ENCODE measurements around the gene ALOXE3. TPM values are rescaled to one million over a fixed set of nuclear protein-coding genes. Genes with fewer than 3 reads are reported as not detected.
A peak's percentile ranks its signal among the peaks of the same experiment; 100 is the strongest.

ALOXE3 gene
- polyA plus RNA-seq, 2 of the 4 experiments (the other 2 are of a cell fraction), result 0.35 to 0.40 TPM

DNA sequence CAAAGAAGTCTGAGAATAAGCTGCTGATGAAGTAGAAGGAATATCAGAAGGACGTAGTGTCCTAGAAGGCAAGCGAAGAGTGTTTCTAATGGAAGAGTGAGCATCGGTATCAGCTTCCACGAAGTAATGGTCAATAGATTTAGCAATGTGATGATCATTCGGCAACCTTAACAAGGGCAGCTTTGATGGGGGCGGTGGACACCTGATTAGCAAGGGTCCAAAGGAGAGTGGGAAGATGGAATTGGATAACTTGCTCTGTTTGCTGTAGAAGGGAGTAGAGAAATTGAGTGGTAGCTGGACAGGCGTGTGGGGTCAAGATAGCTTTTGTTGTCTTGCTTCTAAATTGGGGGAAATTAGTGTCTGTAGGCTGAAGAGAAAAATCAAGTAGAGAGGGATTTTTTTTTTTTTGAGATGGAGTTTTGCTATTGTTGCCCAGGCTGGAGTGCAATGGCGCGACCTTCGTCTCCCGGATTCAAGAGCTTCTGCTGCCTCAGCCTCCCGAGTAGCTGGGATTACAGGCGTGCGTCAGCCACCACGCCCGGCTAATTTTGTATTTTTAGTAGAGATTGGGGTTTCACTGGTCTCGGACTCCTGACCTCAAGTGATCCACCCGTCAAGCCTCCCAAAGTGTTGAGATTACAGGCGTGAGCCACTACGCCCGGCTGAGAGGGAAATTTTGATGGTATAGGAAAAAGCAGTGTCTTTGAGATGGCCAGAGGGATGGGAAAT is 19.5 kb upstream of the ALOXE3 start:
- Histone ChIP-seq H3K4me2 (peak overlapping the region; percentile 88), H3K27ac (peak overlapping the region; percentile 50 to 58; a peak in 5 of 6 replicates), H3K9me3 (no peaks in the 10 kb centered on the region), H3K4me1 (peaks cover 28% of the 10 kb centered on the region), H3K4me3 (peak overlapping the region; percentile 43)
- TF ChIP-seq CBX2 (IDR thresholded peaks at IDR 0.05; ENCODE audit: borderline replicate concordance, low read depth), result no peak
- TF ChIP-seq MAZ (IDR thresholded peaks at IDR 0.05; ENCODE audit: borderline replicate concordance, low read depth, low read length), result no peak
- CTCF ChIA-PET, result interaction anchor here (0.6 to 26.5 kb wide), 27 partner anchors 9 to 450 kb away, joined by 3 to 601 read pairs (median 5); partner anchors contain the start of genes ALOXE3, HES7, PER1 and TMEM107
- FAIRE-seq (no peak), DNase-seq (ENCODE audit: low read depth in 1 of 2, low spot score in 1 of 2) (no peak), ATAC-seq (no peak)
- 49% methylated on average over 21 of the region's 21 CpGs for WGBS (ENCODE audit: missing lambda C conversion rate)
- POLR2A ChIA-PET, result interaction anchor here (0.6 to 4.9 kb wide), 11 partner anchors 9 to 39 kb away, joined by 3 to 25 read pairs (median 3); partner anchors contain the start of genes HES7 and PER1

DNA sequence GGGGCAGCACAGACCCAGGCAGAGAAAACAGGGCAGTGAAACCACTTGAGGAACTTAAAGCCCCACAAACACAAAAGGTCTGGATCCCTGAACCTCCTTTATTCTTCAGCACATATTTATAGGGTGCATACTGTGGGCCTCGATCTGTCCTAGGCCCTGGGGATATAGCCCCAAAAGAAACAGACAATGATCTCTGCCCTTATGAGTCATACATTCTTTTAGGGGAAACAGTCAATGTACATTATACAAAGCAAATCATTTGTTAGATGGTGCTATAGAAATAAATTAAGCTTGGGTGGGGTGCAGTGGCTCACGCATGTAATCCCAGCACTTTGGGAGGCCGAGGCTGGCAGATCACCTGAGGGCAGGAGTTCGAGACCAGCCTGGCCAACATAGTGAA is 15.6 kb upstream of the ALOXE3 start:
- Histone ChIP-seq H3K4me3 (no peak overlapping the region), H3K27ac (peak overlapping the region; percentile 35 to 64; a peak in 5 of 6 replicates), H3K9me3 (no peaks in the 10 kb centered on the region), H3K4me2 (peak overlapping the region; percentile 16), H3K4me1 (peaks cover 30% of the 10 kb centered on the region)
- TF ChIP-seq FOSL2 (IDR thresholded peaks at IDR 0.05) (no peak), FOSL2 (CRISPR knock-in tag; IDR thresholded peaks at IDR 0.05) (peak; percentile 80), RARB (CRISPR knock-in tag; IDR thresholded peaks at IDR 0.05) (no peak), ZC3H11A (IDR thresholded peaks at IDR 0.05) (no peak)
- ChIA-PET CTCF (interaction anchor here (0.9 to 26.5 kb wide), 9 partner anchors 11 to 167 kb away, joined by 3 to 601 read pairs (median 4); partner anchors contain the start of genes ALOXE3, HES7, PER1 and VAMP2), POLR2A (interaction anchor here (1.0 to 1.2 kb wide), 4 partner anchors 10 to 39 kb away, joined by 3 to 4 read pairs (median 3); partner anchors contain the start of gene HES7)
- FAIRE-seq, result no peak
- no peak for DNase-seq (ENCODE audit: low read depth in 1 of 2, low spot score in 1 of 2)
- no peak for ATAC-seq
- WGBS (ENCODE audit: missing lambda C conversion rate), result 34% methylated on average over 4 of the region's 4 CpGs

DNA sequence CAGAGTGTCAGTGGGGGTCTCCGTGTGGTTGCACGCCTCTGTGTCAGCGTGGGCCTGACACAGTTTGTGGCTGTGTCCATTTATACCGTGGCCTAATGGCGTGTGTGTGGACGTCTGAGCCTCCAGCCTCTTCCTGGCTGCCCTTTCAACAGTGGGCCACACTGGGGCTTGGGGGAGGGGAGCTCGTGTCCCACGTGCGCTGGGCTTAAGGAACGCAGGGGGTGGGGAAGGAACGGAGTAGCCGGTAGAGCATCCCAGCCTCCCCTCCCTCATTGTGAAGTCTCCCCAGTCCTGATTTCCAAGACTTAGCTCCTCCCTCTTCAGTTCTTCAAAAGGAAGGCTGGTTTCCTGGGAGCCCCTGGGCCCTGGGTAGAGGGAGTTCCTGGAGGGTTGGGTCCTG is 15.1 kb upstream of the ALOXE3 start:
- POLR2A ChIA-PET, result interaction anchor here (1.0 to 1.2 kb wide), 3 partner anchors 9 to 40 kb away, joined by 3 to 4 read pairs (median 3); partner anchors contain the start of gene HES7

DNA sequence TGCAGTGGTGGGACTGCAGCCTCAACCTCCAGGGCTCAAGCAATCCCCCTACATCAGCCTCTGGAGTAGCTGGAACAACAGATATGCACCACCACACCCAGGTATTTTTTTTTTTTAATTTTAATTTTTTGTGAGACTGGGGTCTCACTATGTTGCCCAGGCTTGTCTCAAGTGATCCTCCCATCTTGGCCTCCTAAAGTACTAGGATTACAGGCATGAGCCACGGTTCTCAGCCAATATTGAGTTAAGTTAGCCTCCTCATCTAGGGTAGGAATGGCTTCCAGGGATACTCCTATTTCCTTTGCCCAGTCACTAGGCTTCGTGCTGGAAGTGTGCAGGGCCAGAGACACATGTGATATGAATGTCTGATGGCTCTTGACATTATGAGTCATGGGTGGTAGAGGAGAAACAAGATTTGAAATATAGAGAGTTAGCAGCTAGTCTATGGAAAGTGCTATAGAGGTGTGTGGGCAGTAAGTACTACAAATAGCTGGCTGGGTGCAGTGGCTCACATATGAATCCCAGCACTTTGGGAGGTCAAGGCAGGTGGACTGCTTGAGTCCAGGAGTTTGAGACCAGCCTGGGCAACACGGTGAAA is 13.6 kb upstream of the ALOXE3 start:
- FAIRE-seq (no peak), DNase-seq (ENCODE audit: low read depth in 1 of 2, low spot score in 1 of 2) (no peak), ATAC-seq (peak; percentile 15 to 64)
- TF ChIP-seq ZC3H11A (IDR thresholded peaks at IDR 0.05) (no peak), SREBF2 (IDR thresholded peaks at IDR 0.05) (no peak), FOSL2 (IDR thresholded peaks at IDR 0.05) (no peak), FOSL2 (CRISPR knock-in tag; IDR thresholded peaks at IDR 0.05) (peak; percentile 74), HOXB5 (CRISPR knock-in tag; IDR thresholded peaks at IDR 0.05) (no peak), BHLHE40 (IDR thresholded peaks at IDR 0.05; ENCODE audit: low read depth, low read length) (peak; percentile 51; the same call in 1 of the 2 replicates)
- TF ChIP-seq, protein P1, sequence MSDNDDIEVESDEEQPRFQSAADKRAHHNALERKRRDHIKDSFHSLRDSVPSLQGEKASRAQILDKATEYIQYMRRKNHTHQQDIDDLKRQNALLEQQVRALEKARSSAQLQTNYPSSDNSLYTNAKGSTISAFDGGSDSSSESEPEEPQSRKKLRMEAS (IDR thresholded peaks at IDR 0.05), result peak; percentile 59; the same call in 1 of the 2 replicates
- no peaks in the 10 kb centered on the region for H3K9me3 ChIP-seq
- ChIA-PET POLR2A (interaction anchor here (0.7 kb wide), 1 partner anchor 25 kb away, joined by 3 read pairs; no protein-coding TSS in a partner anchor), CTCF (interaction anchor here (0.8 to 26.5 kb wide), 6 partner anchors 9 to 90 kb away, joined by 3 to 601 read pairs (median 20); partner anchors contain the start of genes ALOXE3, BORCS6, HES7 and PER1)
- no peak overlapping the region for H3K4me2 ChIP-seq
- no peak overlapping the region for H3K4me3 ChIP-seq
- WGBS (ENCODE audit: missing lambda C conversion rate), result 41% methylated on average over 3 of the region's 3 CpGs
- peaks cover 22% of the 10 kb centered on the region for H3K4me1 ChIP-seq
- H3K27ac ChIP-seq, result no peak overlapping the region

More for the DNA sequence above, 15.1 kb upstream of the ALOXE3 start:
- no peak for TF ChIP-seq SREBF2 (IDR thresholded peaks at IDR 0.05)
- ATAC-seq (no peak; a peak in 3 of 6 replicates), DNase-seq (ENCODE audit: low read depth in 1 of 2, low spot score in 1 of 2) (no peak), FAIRE-seq (no peak)
- Histone ChIP-seq H3K4me3 (no peak overlapping the region), H3K27ac (peak overlapping the region; percentile 35 to 64; a peak in 5 of 6 replicates), H3K9me3 (no peaks in the 10 kb centered on the region), H3K4me1 (peaks cover 30% of the 10 kb centered on the region), H3K4me2 (peak overlapping the region; percentile 16; the same call in 2 of the 3 replicates)
- WGBS (ENCODE audit: missing lambda C conversion rate), result 79% methylated on average over 12 of the region's 12 CpGs
- CTCF ChIA-PET, result interaction anchor here (0.6 to 26.5 kb wide), 8 partner anchors 10 to 168 kb away, joined by 3 to 601 read pairs (median 4); partner anchors contain the start of genes ALOXE3, HES7, PER1 and VAMP2

DNA sequence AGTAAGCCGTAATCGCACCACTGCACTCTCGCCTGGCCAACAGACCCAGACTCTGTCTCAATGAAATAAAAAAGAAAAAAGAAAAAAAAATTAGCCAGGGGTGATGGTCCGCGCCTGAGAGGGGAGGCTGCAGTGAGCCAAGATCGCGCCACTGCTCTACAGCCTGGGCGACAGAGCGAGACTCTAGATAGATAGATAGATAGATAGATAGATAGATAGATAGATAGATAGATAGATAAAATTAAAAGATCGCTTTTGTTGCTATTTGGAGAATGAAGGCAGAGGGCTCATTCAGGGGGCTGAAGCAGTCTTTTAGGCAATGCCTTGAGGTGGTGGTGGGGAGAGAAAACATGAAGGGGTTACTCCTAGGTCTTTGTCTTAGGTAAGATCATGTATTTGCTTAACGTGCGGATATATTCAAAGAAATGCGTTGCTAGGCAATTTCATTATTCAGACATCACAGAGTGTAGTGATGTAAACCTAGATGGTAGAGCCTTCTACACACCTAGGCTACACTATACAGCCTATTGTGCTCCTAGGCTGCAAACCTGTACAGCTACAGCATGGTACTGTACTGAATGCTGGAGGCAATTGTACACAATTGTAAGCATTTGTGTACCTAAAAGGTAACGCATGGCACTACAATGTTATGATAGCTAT is 9.9 kb upstream of the ALOXE3 start:
- DNase-seq (ENCODE audit: low read depth in 1 of 2, low spot score in 1 of 2) (no peak), ATAC-seq (no peak), FAIRE-seq (no peak)
- POLR2A ChIA-PET, result interaction anchor here (0.9 to 2.1 kb wide), 3 partner anchors 28 to 167 kb away, joined by 3 to 14 read pairs (median 8); partner anchors contain the start of gene SLC25A35
- Histone ChIP-seq H3K4me1 (peaks cover 27% of the 10 kb centered on the region), H3K9me3 (no peaks in the 10 kb centered on the region), H3K4me2 (peak overlapping the region; percentile 95), H3K4me3 (peak overlapping the region; percentile 56), H3K27ac (peak overlapping the region in 1 of 2 experiments; percentile 86; a peak in 2 of 6 replicates)
- 84% methylated on average over 14 of the region's 14 CpGs for WGBS (ENCODE audit: missing lambda C conversion rate)
- CTCF ChIA-PET, result interaction anchor here (1.2 to 26.5 kb wide), 4 partner anchors 9 to 25 kb away, joined by 3 to 601 read pairs (median 44); partner anchors contain the start of genes PER1 and VAMP2
- TF ChIP-seq CBX8 (IDR thresholded peaks at IDR 0.05) (no peak), RFX5 (IDR thresholded peaks at IDR 0.05) (no peak), FOXS1 (CRISPR knock-in tag; IDR thresholded peaks at IDR 0.05) (no peak), FOSB (CRISPR knock-in tag; IDR thresholded peaks at IDR 0.05) (no peak), POLR2A (IDR thresholded peaks at IDR 0.05; ENCODE audit: low read length) (no peak), CBX2 (IDR thresholded peaks at IDR 0.05; ENCODE audit: borderline replicate concordance, low read depth) (no peak), RARB (CRISPR knock-in tag; IDR thresholded peaks at IDR 0.05) (no peak)
- TF ChIP-seq, protein P2, sequence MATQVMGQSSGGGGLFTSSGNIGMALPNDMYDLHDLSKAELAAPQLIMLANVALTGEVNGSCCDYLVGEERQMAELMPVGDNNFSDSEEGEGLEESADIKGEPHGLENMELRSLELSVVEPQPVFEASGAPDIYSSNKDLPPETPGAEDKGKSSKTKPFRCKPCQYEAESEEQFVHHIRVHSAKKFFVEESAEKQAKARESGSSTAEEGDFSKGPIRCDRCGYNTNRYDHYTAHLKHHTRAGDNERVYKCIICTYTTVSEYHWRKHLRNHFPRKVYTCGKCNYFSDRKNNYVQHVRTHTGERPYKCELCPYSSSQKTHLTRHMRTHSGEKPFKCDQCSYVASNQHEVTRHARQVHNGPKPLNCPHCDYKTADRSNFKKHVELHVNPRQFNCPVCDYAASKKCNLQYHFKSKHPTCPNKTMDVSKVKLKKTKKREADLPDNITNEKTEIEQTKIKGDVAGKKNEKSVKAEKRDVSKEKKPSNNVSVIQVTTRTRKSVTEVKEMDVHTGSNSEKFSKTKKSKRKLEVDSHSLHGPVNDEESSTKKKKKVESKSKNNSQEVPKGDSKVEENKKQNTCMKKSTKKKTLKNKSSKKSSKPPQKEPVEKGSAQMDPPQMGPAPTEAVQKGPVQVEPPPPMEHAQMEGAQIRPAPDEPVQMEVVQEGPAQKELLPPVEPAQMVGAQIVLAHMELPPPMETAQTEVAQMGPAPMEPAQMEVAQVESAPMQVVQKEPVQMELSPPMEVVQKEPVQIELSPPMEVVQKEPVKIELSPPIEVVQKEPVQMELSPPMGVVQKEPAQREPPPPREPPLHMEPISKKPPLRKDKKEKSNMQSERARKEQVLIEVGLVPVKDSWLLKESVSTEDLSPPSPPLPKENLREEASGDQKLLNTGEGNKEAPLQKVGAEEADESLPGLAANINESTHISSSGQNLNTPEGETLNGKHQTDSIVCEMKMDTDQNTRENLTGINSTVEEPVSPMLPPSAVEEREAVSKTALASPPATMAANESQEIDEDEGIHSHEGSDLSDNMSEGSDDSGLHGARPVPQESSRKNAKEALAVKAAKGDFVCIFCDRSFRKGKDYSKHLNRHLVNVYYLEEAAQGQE (IDR thresholded peaks at IDR 0.05), result no peak
- TF ChIP-seq, protein P3, sequence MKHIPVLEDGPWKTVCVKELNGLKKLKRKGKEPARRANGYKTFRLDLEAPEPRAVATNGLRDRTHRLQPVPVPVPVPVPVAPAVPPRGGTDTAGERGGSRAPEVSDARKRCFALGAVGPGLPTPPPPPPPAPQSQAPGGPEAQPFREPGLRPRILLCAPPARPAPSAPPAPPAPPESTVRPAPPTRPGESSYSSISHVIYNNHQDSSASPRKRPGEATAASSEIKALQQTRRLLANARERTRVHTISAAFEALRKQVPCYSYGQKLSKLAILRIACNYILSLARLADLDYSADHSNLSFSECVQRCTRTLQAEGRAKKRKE (CRISPR knock-in tag; IDR thresholded peaks at IDR 0.05; ENCODE audit: low read depth), result no peak

Data from A549 (cell line).